ENCODE measurements around the gene PYDC1.

- TF ChIP-seq CTCF (IDR thresholded peaks at IDR 0.05): no peak
- TF ChIP-seq POLR2A (IDR thresholded peaks at IDR 0.05): no peak
These were observed 34.5 kb downstream of the PYDC1 start for GRCh38 chr16:31182391-31182790.

Data from uterus (tissue), 2 donors.